ENCODE results near the gene PARD6G.

GRCh38 chr18:80193701-80194100 lies 53.6 kb downstream of the PARD6G start:
- TF ChIP-seq REST (IDR thresholded peaks at IDR 0.05; ENCODE audit: unreplicated experiment) (no peak), CTCF (conservative IDR thresholded peaks at IDR 0.05; ENCODE audit: low read depth in 2 of 2) (no peak)
